SK-N-SH (cell line): ENCODE results near the gene RPS23.
"Not testable (repeated sequence)": the region's sequence is repeated elsewhere in the genome, so short reads cannot be mapped to it uniquely, and the experiment has no call there.

Source experiments
- CHD2 ChIP-seq: fragments of 150-350 bp; IDR thresholded peaks from 2 replicates; pipeline ENCODE4 v1.6.1; 2018; ENCODE audit warnings: low read length; ENCODE audit not compliant: partially characterized antibody
- CTCF ChIP-seq: fragments of 200-600 bp; sonication (generic); IDR thresholded peaks from 2 replicates; pipeline ENCODE4 v1.6.1; 2017; ENCODE audit warnings: antibody characterized with exemption, mild to moderate bottlenecking, moderate library complexity
- EP300 ChIP-seq, 2 experiments: IDR thresholded peaks; 2 replicates each; pipeline versions ENCODE4 v1.4.0 to v1.6.1; 2012; ENCODE audit warnings: borderline replicate concordance in 1 of 2, low read depth in 1 of 2, low read length in 1 of 2
- GABPA ChIP-seq: IDR thresholded peaks from 2 replicates; pipeline ENCODE4 v1.4.0; 2012; ENCODE audit warnings: low read depth, mild to moderate bottlenecking
- GATA2 ChIP-seq: sonication (generic); formaldehyde crosslinking; IDR thresholded peaks from 2 replicates; pipeline ENCODE4 v1.5.0; 2020; ENCODE audit warnings: mild to moderate bottlenecking, missing genetic modification reagents
- POLR2AphosphoS5 ChIP-seq: IDR thresholded peaks from 2 replicates; pipeline ENCODE4 v1.6.1; 2012; ENCODE audit warnings: low read depth, low read length
- TAF1 ChIP-seq: IDR thresholded peaks from 2 replicates; pipeline ENCODE4 v1.6.1; 2012; ENCODE audit warnings: low read depth, mild to moderate bottlenecking, low read length, moderate library complexity, borderline replicate concordance
- USF2 ChIP-seq: fragments of 150-350 bp; IDR thresholded peaks from 2 replicates; pipeline ENCODE4 v1.6.1; 2017; ENCODE audit warnings: antibody characterized with exemption, low read length, low read depth, borderline replicate concordance
- YY1 ChIP-seq: IDR thresholded peaks from 2 replicates; pipeline ENCODE4 v1.4.0; 2012; ENCODE audit warnings: low read depth, mild to moderate bottlenecking

- TF ChIP-seq GATA2; CHD2; CTCF; GABPA; POLR2AphosphoS5; USF2; YY1; TAF1; EP300 (IDR thresholded peaks at IDR 0.05; ENCODE audit: borderline replicate concordance in 1 of 2, low read depth in 1 of 2, low read length in 1 of 2): not testable (repeated sequence)
Observed at GRCh38 chr5:82272571-82273356, 5.4 kb downstream of the RPS23 start.
